ENCODE data around the gene FILIP1.

GRCh38 chr6:75345413-75345812 is 148.2 kb downstream of the FILIP1 start:
- TF ChIP-seq TCF12 (IDR thresholded peaks at IDR 0.05) (no peak), JUND (IDR thresholded peaks at IDR 0.05) (no peak), CTCF (IDR thresholded peaks at IDR 0.05) (no peak), USF2 (IDR thresholded peaks at IDR 0.05; ENCODE audit: borderline replicate concordance, low read depth, low read length) (no peak), SMC3 (IDR thresholded peaks at IDR 0.05; ENCODE audit: low read depth, low read length) (no peak), MAX (IDR thresholded peaks at IDR 0.05; ENCODE audit: low read depth) (no peak), MXI1 (IDR thresholded peaks at IDR 0.05; ENCODE audit: low read depth, low read length) (no peak), MEF2A (IDR thresholded peaks at IDR 0.05; ENCODE audit: borderline replicate concordance, low read depth) (no peak), RCOR1 (IDR thresholded peaks at IDR 0.05; ENCODE audit: low read length) (no peak), NFIC (IDR thresholded peaks at IDR 0.05; ENCODE audit: borderline replicate concordance) (no peak), TEAD4 (IDR thresholded peaks at IDR 0.05; ENCODE audit: borderline replicate concordance, insufficient read depth) (no peak), POLR2AphosphoS5 (IDR thresholded peaks at IDR 0.05; ENCODE audit: low read depth, low read length) (no peak), USF1 (IDR thresholded peaks at IDR 0.05; ENCODE audit: borderline replicate concordance, low read depth) (no peak)
